Activated CD4-positive, alpha-beta memory T cell treated with anti-CD3 and anti-CD28 coated beads, Interleukin-2, amount 10 ng/mL, durations not matched to agents 7 days and 5 days (primary cell): ENCODE measurements around the gene DELE1. TPM values are rescaled to one million over a fixed set of nuclear protein-coding genes. Genes with fewer than 3 reads are reported as not detected.

Experiments
- CTCF ChIA-PET: fragments of 350-600 bp; sonication (Branson Sonifier 250); formaldehyde crosslinking; loops from one replicate; lab custom pipeline; 2021; ENCODE audit warnings: antibody characterized with exemption, inconsistent platforms; lab: Charles Lee
- POLR2A ChIA-PET: fragments of 350-600 bp; sonication (Branson Sonifier 250); formaldehyde crosslinking; loops from one replicate; lab custom pipeline; 2021; ENCODE audit warnings: antibody characterized with exemption; lab: Charles Lee
- DNase-seq: peaks from one replicate; pipeline ENCODE4 v3.0.0-alpha.2; 2020
- H3K27ac Mint-ChIP-seq: one replicate; pipeline ENCODE4 v1.8.0; 2021; ENCODE audit warnings: mild to moderate bottlenecking, mixed read lengths
- H3K27me3 Mint-ChIP-seq: one replicate; pipeline ENCODE4 v1.8.0; 2021; ENCODE audit warnings: mixed read lengths
- H3K36me3 Mint-ChIP-seq: one replicate; pipeline ENCODE4 v1.8.0; 2021; ENCODE audit warnings: low read depth, mixed read lengths
- H3K4me1 Mint-ChIP-seq: one replicate; pipeline ENCODE4 v1.8.0; 2021; ENCODE audit warnings: mixed read lengths
- H3K4me3 Mint-ChIP-seq: one replicate; pipeline ENCODE4 v1.8.0; 2021; ENCODE audit warnings: mild to moderate bottlenecking, mixed read lengths
- H3K9me3 Mint-ChIP-seq: one replicate; pipeline ENCODE4 v1.8.0; 2021; ENCODE audit warnings: mixed read lengths
- total RNA-seq, 2 experiments: library from RNA; stranded (reverse); gene quantifications; one replicate each; pipeline ENCODE4 v1.2.3, GENCODE V29; 2021

Gene DELE1
- total RNA-seq, 2 experiments from 2014 or later = 73.4 to 80.7 TPM

GRCh38 chr5:141897425-141897824 is 26.2 kb upstream of the DELE1 start:
- H3K27me3 Mint-ChIP-seq = peaks cover 25% of the 10 kb centered on the region
- no peak overlapping the region for H3K4me3 Mint-ChIP-seq
- H3K4me1 Mint-ChIP-seq = no peaks in the 10 kb centered on the region
- DNase-seq = no peak
- ChIA-PET CTCF (interaction anchor here (1.2 kb wide), 1 partner anchor 63 kb away, joined by 3 read pairs; no protein-coding TSS in a partner anchor), POLR2A (no interaction called here)
- no peaks in the 10 kb centered on the region for H3K9me3 Mint-ChIP-seq
- H3K27ac Mint-ChIP-seq = no peak overlapping the region
- no peaks in the 10 kb centered on the region for H3K36me3 Mint-ChIP-seq

- CTCF ChIA-PET = no interaction called here
Measured at GRCh38 chr5:141898448-141899049, 25.1 kb upstream of the DELE1 start.

GRCh38 chr5:141902015-141902814 is 21.5 kb upstream of the DELE1 start:
- Mint-ChIP-seq H3K36me3 (no peaks in the 10 kb centered on the region), H3K4me3 (no peak overlapping the region), H3K27ac (no peak overlapping the region), H3K4me1 (no peaks in the 10 kb centered on the region), H3K27me3 (peaks cover 23% of the 10 kb centered on the region), H3K9me3 (no peaks in the 10 kb centered on the region)
- CTCF ChIA-PET = interaction anchor here (0.6 to 1.2 kb wide), 3 partner anchors 23 to 56 kb away, joined by 3 to 4 read pairs (median 3); partner anchors contain the start of gene PCDH12
- POLR2A ChIA-PET = interaction anchor here (1.0 kb wide), 1 partner anchor 67 kb away, joined by 4 read pairs; the partner anchor contains the start of gene RNF14
- no peak for DNase-seq

More at GRCh38 chr5:141898448-141899049, 25.1 kb upstream of the DELE1 start:
- H3K27me3 Mint-ChIP-seq = peaks cover 27% of the 10 kb centered on the region
- POLR2A ChIA-PET = no interaction called here
- no peak overlapping the region for H3K27ac Mint-ChIP-seq
- DNase-seq = no peak
- no peaks in the 10 kb centered on the region for H3K9me3 Mint-ChIP-seq
- no peaks in the 10 kb centered on the region for H3K36me3 Mint-ChIP-seq
- no peak overlapping the region for H3K4me3 Mint-ChIP-seq
- H3K4me1 Mint-ChIP-seq = no peaks in the 10 kb centered on the region

GRCh38 chr5:141903261-141903660 is 20.4 kb upstream of the DELE1 start:
- no peak overlapping the region for H3K27ac Mint-ChIP-seq
- peaks cover 23% of the 10 kb centered on the region for H3K27me3 Mint-ChIP-seq

GRCh38 chr5:141904551-141904950 is 19.1 kb upstream of the DELE1 start:
- no peaks in the 10 kb centered on the region for H3K36me3 Mint-ChIP-seq
- DNase-seq = no peak
- no peak overlapping the region for H3K4me3 Mint-ChIP-seq
- H3K4me1 Mint-ChIP-seq = no peaks in the 10 kb centered on the region
- POLR2A ChIA-PET = no interaction called here
- H3K9me3 Mint-ChIP-seq = no peaks in the 10 kb centered on the region
- H3K27ac Mint-ChIP-seq = no peak overlapping the region
- peaks cover 23% of the 10 kb centered on the region for H3K27me3 Mint-ChIP-seq
- CTCF ChIA-PET = interaction anchor here (1.5 to 1.7 kb wide), 2 partner anchors 12 to 239 kb away, joined by 4 to 6 read pairs; no protein-coding TSS in a partner anchor

More at GRCh38 chr5:141903261-141903660, 20.4 kb upstream of the DELE1 start:
- POLR2A ChIA-PET = no interaction called here
- CTCF ChIA-PET = interaction anchor here (0.6 to 1.2 kb wide), 3 partner anchors 24 to 153 kb away, joined by 3 to 4 read pairs (median 3); partner anchors contain the start of gene PCDH12
- H3K9me3 Mint-ChIP-seq = no peaks in the 10 kb centered on the region
- no peaks in the 10 kb centered on the region for H3K4me1 Mint-ChIP-seq
- no peak for DNase-seq
- H3K4me3 Mint-ChIP-seq = no peak overlapping the region
- no peaks in the 10 kb centered on the region for H3K36me3 Mint-ChIP-seq

- Mint-ChIP-seq H3K4me1 (no peaks in the 10 kb centered on the region), H3K9me3 (no peaks in the 10 kb centered on the region), H3K36me3 (no peaks in the 10 kb centered on the region), H3K4me3 (no peak overlapping the region), H3K27ac (no peak overlapping the region), H3K27me3 (peaks cover 20% of the 10 kb centered on the region)
- POLR2A ChIA-PET = no interaction called here
- CTCF ChIA-PET = interaction anchor here (0.7 to 1.9 kb wide), 6 partner anchors 14 to 288 kb away, joined by 3 to 6 read pairs (median 4); partner anchors contain the start of gene DIAPH1
- DNase-seq = no peak
Measured at GRCh38 chr5:141906517-141906916, 17.2 kb upstream of the DELE1 start.

GRCh38 chr5:141906972-141907371 is 16.7 kb upstream of the DELE1 start:
- DNase-seq = no peak
- peaks cover 16% of the 10 kb centered on the region for H3K27me3 Mint-ChIP-seq
- no peaks in the 10 kb centered on the region for H3K36me3 Mint-ChIP-seq
- no peak overlapping the region for H3K4me3 Mint-ChIP-seq
- no peaks in the 10 kb centered on the region for H3K9me3 Mint-ChIP-seq
- H3K27ac Mint-ChIP-seq = no peak overlapping the region
- no peaks in the 10 kb centered on the region for H3K4me1 Mint-ChIP-seq
- POLR2A ChIA-PET = no interaction called here
- CTCF ChIA-PET = interaction anchor here (0.7 to 1.9 kb wide), 4 partner anchors 28 to 288 kb away, joined by 3 to 5 read pairs (median 4); partner anchors contain the start of gene DIAPH1

GRCh38 chr5:141908796-141909195 is 14.9 kb upstream of the DELE1 start:
- no peaks in the 10 kb centered on the region for H3K9me3 Mint-ChIP-seq
- peaks cover 5% of the 10 kb centered on the region for H3K4me1 Mint-ChIP-seq
- H3K4me3 Mint-ChIP-seq = no peak overlapping the region
- POLR2A ChIA-PET = interaction anchor here (0.6 kb wide), 1 partner anchor 9 kb away, joined by 3 read pairs; no protein-coding TSS in a partner anchor
- H3K36me3 Mint-ChIP-seq = no peaks in the 10 kb centered on the region
- no peak overlapping the region for H3K27ac Mint-ChIP-seq
- CTCF ChIA-PET = no interaction called here
- peaks cover 24% of the 10 kb centered on the region for H3K27me3 Mint-ChIP-seq
- DNase-seq = no peak

GRCh38 chr5:141909212-141909611 is 14.5 kb upstream of the DELE1 start:
- Mint-ChIP-seq H3K27me3 (peaks cover 24% of the 10 kb centered on the region), H3K27ac (no peak overlapping the region), H3K36me3 (no peaks in the 10 kb centered on the region), H3K4me1 (peaks cover 5% of the 10 kb centered on the region), H3K9me3 (no peaks in the 10 kb centered on the region), H3K4me3 (no peak overlapping the region)
- POLR2A ChIA-PET = interaction anchor here (0.6 kb wide), 1 partner anchor 9 kb away, joined by 3 read pairs; no protein-coding TSS in a partner anchor
- CTCF ChIA-PET = no interaction called here
- DNase-seq = no peak

- Mint-ChIP-seq H3K4me1 (peaks cover 10% of the 10 kb centered on the region), H3K27ac (no peak overlapping the region), H3K36me3 (no peaks in the 10 kb centered on the region), H3K27me3 (peaks cover 30% of the 10 kb centered on the region), H3K9me3 (no peaks in the 10 kb centered on the region), H3K4me3 (no peak overlapping the region)
- ChIA-PET CTCF (no interaction called here), POLR2A (no interaction called here)
- no peak for DNase-seq
Measured at GRCh38 chr5:141910271-141910673, 13.4 kb upstream of the DELE1 start.

- CTCF ChIA-PET = interaction anchor here (0.9 to 3.8 kb wide), 3 partner anchors 34 to 222 kb away, joined by 3 to 19 read pairs (median 6); no protein-coding TSS in a partner anchor
- H3K4me3 Mint-ChIP-seq = no peak overlapping the region
Measured at GRCh38 chr5:141913560-141914198, 10.0 kb upstream of the DELE1 start.

GRCh38 chr5:141914199-141914743 is 9.4 kb upstream of the DELE1 start:
- no peak overlapping the region for H3K4me3 Mint-ChIP-seq
- POLR2A ChIA-PET = interaction anchor here (3.1 kb wide), 1 partner anchor 9 kb away, joined by 13 read pairs; the partner anchor contains the start of gene DELE1
- no peak for DNase-seq

More at GRCh38 chr5:141913560-141914198, 10.0 kb upstream of the DELE1 start:
- POLR2A ChIA-PET = interaction anchor here (3.1 kb wide), 1 partner anchor 10 kb away, joined by 13 read pairs; the partner anchor contains the start of gene DELE1
- no peaks in the 10 kb centered on the region for H3K9me3 Mint-ChIP-seq
- H3K4me1 Mint-ChIP-seq = peaks cover 10% of the 10 kb centered on the region
- H3K27ac Mint-ChIP-seq = no peak overlapping the region
- H3K27me3 Mint-ChIP-seq = peaks cover 42% of the 10 kb centered on the region
- no peaks in the 10 kb centered on the region for H3K36me3 Mint-ChIP-seq
- no peak for DNase-seq

More at GRCh38 chr5:141914199-141914743, 9.4 kb upstream of the DELE1 start:
- H3K4me1 Mint-ChIP-seq = peaks cover 10% of the 10 kb centered on the region
- peaks cover 42% of the 10 kb centered on the region for H3K27me3 Mint-ChIP-seq
- CTCF ChIA-PET = interaction anchor here (1.0 to 3.8 kb wide), 2 partner anchors 9 to 34 kb away, joined by 4 to 19 read pairs; partner anchors contain the start of gene DELE1
- no peaks in the 10 kb centered on the region for H3K9me3 Mint-ChIP-seq
- no peak overlapping the region for H3K27ac Mint-ChIP-seq
- no peaks in the 10 kb centered on the region for H3K36me3 Mint-ChIP-seq
